HG03097 (cell line): Measurements from ENCODE around the gene MRPS27.

Source experiments
- ATAC-seq: cut with Tn5 transposase; IDR thresholded peaks from one replicate; pipeline ENCODE4 v1.9.1; 2021; ENCODE audit not compliant: unreplicated experiment, low FRiP score

Gene MRPS27

GRCh38 chr5:72237415-72237814, 82.6 kb downstream of the MRPS27 start:
- ATAC-seq = no peak

DNA sequence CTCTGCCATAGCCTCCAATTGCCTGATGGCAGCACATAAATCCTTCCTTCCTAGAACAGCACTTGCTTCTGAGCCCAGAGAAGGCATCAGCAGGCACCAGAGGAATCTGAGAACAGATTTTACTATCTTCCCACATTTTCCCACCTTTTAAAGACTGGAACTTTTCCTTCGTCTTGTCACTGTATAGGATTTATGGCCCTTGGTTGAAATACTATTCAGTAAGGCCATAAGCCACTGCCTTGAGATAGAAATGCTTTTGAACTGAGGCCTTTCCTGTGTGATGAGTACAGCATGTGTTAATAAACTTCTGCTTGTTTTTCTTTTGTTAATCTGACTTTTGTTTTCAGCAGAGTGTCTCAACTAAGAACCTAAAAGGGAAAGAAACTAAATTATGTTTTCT, 84.3 kb downstream of the MRPS27 start:
- ATAC-seq = no peak

DNA sequence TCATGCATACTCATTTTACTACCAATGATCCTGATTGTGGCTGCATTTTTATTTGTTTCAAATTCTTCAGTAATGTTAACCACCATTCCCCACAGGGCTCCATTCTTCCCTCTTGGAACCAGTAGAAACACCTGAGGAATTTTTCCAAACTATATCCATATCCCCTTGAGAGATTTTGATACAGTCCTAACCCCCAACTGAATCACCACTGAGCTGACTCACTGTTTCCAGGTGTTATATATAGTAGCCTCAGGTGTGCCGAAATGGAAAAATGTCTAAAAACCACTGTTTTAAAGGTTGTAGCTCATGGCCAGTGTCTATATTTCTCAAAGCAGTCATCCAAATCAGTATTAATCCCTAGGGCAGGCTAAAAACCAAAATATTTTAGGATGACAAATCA, 85.2 kb downstream of the MRPS27 start:
- no peak for ATAC-seq

- peak; percentile 76 for ATAC-seq
These were observed 85.8 kb downstream of the MRPS27 start for GRCh38 chr5:72234265-72234700.

GRCh38 chr5:72233835-72234234, 86.2 kb downstream of the MRPS27 start:
- no peak for ATAC-seq

DNA sequence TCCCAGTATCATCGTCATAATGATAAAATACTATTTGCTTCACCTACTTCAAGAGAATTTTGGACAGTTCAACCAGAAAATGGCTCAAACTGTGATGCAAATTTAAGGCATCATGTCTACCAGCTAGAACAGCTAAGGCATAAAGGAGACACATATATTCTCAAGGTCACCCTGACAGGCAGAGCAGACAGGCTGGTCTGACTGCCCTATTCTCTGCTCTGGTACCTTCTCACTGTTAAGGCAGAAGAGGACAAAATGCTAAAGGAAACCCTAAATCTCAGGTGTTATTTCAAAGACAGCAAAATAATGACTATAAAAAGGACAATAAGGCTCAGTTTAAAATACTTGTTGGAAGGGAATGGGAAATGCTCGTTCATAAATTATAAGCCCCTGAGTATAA, 87.2 kb downstream of the MRPS27 start:
- no peak for ATAC-seq

DNA sequence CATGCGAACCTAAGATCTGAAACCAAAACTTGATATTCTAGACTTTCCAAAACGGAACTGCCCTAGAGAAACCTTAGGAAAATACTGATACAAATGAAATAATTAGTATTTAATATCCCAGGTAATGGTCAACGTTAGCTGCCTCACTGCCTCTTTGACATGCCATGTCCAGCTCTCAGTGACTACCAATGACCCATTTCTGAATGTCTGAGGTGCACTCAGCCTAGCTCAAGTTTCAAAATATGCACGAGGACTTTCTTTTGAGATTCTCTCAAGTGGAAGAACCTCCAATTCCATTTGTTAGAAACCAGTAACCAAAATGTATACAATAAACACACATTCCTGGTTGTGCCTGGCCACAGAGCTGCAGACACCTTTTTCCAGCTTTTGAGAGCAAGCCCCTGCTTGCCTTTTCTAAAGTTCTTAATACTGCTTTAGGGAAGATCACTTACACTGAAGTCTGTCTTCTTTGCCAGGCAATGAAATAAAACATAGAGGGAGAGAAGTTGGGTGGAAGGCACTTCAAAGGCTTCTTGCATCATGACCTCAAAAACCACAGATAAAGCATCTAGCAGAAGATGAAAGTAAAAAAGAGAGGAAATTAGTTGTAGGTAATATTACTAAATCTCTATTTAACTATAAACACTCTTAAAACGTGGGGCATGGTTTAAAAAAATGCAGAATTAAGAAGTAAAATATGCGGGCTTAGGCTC, 87.9 kb downstream of the MRPS27 start:
- no peak for ATAC-seq

GRCh38 chr5:72228960-72229359, 91.1 kb downstream of the MRPS27 start:
- ATAC-seq = no peak

- no peak for ATAC-seq
These were observed 93.1 kb downstream of the MRPS27 start for GRCh38 chr5:72226950-72227349.

DNA sequence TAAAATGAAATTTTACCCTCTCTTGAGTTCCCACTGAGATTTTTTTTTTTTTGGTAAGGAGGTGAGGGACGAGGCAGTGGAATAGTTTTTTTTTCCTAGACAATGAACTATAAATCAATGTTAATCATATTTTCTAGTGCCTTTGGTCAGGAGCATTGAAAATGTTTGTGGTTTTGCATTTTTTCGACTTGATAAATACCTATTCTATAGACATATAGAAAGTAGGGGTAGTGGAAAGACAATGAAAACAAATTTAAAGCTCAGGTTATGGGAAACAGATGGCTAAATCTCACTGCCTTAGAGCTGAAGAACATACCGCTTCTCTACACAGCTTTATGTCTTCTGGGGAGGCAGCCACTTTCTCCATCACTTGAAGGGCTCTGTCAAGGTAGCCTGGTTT, 94.3 kb downstream of the MRPS27 start:
- ATAC-seq = no peak

DNA sequence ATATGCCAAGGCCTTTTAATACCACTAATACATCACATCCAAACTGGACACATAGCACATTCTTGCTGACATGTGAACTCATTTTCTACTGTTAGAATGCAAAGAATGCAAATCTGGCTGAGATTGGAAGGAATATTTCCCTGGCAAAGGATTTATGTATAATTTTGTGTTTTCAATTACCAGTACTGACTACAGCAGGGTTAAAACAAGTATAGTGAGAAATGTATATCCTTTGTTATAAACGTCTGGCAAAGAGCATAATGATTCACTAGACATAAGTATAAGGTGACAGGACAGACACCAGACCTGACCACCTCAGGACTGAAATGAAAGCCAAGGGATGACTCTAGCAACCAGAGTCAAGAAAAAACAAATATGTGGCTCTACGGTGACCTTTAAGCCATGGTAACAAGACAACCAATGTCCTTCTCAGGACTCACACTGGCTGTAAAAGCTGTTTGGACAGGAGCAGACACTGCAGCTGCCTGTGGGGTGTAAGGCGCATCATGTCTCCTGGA, 95.0 kb downstream of the MRPS27 start:
- ATAC-seq = no peak

DNA sequence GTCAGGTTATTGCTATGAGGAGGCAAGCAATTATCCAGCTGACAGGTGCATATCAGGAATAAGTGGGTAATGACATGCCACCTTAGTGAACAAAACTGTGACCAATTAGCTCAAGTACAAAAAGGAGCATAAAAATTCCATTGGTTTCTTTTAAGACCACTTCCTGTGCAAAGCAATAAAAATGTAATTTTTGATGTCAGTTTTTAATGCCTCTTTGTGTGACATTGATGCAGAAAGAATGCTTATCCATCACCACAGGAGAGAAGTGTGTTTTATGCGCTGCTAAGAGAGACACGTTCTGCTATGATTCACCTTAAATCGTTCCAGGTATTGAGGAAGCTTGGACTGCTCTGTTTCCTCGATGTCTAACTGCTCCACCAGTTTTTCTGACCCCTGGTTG, 96.7 kb downstream of the MRPS27 start:
- no peak for ATAC-seq

DNA sequence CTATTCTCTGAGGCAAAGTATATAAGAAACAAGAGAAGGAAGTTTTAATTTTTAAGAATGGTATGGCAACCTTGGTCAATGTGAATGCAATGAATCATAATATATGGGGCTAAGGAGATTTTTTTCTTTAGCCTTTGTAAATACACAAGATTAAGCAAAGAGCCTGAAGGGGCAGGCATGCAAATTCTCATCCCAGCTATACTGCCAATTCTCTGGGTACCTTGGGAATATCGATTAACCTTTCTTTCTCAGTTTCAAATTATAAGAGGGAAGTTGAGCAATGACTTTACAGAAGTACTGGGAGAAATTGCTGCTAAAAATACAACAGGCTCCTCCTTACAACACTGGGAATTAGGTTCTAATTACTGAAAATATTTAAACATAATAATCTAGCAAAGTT, 97.5 kb downstream of the MRPS27 start:
- ATAC-seq = no peak

DNA sequence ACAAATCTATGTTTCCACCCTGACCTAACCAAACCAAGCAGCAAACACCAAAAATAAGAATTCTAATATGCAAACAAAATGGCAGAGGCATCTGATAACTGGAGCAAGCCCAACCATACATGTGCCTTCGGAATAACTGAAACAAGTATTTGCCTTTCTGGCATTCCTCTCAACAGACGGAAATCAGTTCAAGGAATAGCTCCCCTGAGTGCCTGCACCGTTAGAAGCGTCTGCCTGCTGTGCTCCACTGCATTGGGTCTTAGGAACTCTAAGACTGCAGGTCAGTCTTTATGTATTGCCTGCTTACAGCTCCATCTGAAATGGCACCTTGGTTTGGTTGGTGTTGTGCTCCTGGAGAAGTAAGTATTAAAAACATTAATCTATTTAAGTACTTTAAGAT, 98.5 kb downstream of the MRPS27 start:
- ATAC-seq = no peak

DNA sequence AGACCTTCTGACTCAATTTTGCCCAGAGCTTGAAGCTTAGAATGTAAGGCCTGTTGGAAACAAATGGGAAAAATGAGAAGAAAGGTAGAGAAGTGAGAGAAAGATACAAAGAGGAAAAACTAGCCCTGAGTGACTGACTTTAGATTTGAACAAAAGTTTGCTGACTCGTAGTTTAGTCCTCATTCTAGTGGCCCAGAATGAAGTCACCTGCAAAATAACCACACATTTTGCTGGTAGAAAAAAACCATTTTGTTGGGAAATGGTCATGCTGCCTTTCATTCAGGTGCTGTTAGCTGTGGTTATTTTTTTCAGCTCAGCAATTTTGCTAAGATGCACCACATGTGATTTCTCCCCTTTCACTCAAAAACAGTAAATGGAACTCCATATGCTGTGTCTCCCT, 98.9 kb downstream of the MRPS27 start:
- ATAC-seq = no peak

- ATAC-seq = no peak
These were observed 103.3 kb downstream of the MRPS27 start for GRCh38 chr5:72216756-72217155.

DNA sequence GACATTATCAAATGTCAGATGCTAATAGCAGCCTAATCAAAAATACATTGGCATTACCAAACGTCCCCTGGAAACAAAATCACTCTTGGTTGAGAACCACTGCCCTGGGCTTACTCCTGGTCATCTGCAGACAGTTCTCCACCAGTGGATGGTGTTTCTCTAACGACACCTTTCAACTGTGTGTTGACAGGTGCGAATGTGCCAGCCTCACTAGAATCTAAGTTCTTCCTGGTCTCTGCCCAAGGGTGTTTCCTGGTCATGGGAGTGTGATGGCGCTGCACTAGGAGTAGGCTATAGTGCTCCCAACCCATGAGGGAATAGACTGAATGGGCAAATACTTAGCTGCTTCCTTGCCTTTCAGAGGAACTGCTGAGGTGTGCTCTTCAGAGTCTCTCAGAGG, 105.9 kb downstream of the MRPS27 start:
- ATAC-seq = no peak

GRCh38 chr5:72213482-72213881, 106.6 kb downstream of the MRPS27 start:
- ATAC-seq = no peak

GRCh38 chr5:72212171-72212570, 107.9 kb downstream of the MRPS27 start:
- no peak for ATAC-seq

DNA sequence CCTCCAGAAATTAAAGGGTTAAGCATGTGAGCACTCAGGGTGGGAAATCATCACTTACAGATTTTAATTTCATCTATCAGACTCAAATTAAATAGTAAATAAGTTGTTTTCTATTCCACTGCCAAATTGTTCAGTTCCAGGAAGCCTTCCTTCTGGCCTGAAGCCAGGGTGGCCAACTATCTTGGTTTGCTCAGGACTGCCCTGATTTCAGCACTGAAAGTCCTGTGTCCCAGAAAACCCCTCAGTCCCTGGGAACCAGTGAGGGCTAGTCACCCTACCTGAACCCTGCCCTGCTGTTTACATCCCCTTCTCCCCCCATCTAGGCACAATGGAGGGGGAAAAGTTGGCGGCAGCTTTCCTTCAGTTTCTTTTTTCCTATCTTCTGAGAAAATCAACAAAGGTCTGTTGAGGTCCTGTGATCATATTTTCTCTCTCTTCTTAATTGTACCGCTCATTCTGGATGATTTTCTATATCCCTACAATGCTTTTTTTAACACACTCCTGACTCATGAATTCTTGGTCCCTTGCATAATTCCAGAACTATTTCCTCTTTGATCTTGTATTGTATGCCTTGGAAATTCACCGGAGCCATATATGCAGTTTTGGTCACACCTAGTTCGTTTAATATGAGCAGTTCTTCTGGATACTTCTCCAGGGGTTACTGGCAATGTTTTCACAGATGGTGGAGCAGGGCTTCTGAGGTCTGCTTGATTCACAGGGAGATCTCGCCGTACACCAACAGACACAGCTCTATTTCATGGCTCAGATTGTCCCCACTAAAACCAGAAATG, 109.0 kb downstream of the MRPS27 start:
- no peak for ATAC-seq

DNA sequence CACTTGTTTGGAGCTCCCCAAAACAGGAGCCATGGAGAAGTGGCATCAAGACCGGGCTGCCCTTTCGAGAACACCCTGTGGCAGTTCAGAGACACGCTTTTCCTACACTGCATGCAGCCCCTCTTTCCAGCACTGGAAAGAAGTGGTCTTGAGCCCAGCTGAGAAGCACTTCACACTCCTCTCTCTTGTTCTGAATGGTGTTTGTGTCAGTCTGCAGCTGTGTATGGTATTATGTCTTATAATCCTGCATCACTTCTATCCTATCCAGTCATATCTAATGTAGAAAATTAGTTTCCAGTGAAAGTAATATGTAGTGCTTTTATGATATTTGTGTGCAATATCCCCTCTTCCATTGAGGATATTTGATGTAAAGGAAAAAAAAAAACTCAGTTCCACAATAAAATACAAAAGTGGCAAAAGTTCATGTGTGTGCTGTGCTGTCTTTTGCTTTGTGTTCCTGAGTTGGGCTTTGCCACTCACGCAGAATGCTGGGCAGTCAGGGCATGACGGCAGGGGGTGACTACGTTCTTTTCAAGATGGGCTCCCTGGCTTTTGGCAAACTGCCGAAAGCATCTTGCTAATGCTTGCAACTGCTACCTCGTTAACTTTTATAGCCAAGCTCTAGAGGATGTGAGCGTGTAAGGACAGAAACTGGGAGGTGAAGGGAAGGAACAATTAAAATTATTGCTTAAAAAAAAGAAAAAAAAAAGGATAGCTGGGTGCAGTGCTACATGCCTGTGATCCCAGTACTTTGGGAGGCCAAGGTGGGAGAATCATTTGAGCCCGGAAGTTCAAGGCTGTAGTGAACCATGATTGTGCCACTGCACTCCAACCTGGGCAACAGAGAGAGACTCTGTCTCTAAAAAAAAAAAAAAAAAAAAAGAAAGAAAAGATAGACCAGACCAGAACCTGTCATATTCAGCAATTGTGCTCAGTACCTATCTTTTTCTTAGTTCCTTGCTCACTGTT, 110.6 kb downstream of the MRPS27 start:
- ATAC-seq = no peak
